NCI-H1436 (cell line): ENCODE measurements around the gene HPGDS.
"Not testable (repeated sequence)": the region's sequence is repeated elsewhere in the genome, so short reads cannot be mapped to it uniquely, and the experiment has no call there.

ENCODE experiments used
- DNase-seq: peaks from one replicate; lab custom pipeline; 2025; lab: John Stamatoyannopoulos, UW

The HPGDS gene

GRCh38 chr4:94356444-94356843 is 13.8 kb upstream of the HPGDS start:
- DNase-seq = no peak

GRCh38 chr4:94354474-94354896 is 11.8 kb upstream of the HPGDS start:
- no peak for DNase-seq

- no peak for DNase-seq
Measured at GRCh38 chr4:94352996-94353395, 10.4 kb upstream of the HPGDS start.

- no peak for DNase-seq
Measured at GRCh38 chr4:94352163-94352562, 9.5 kb upstream of the HPGDS start.

- no peak for DNase-seq
Measured at GRCh38 chr4:94351319-94351718, 8.7 kb upstream of the HPGDS start.

- DNase-seq = no peak
Measured at GRCh38 chr4:94350095-94350494, 7.5 kb upstream of the HPGDS start.

- no peak for DNase-seq
Measured at GRCh38 chr4:94349193-94349592, 6.6 kb upstream of the HPGDS start.

- no peak for DNase-seq
Measured at GRCh38 chr4:94348666-94349065, 6.0 kb upstream of the HPGDS start.

- no peak for DNase-seq
Measured at GRCh38 chr4:94346541-94346940, 3.9 kb upstream of the HPGDS start.

- no peak for DNase-seq
Measured at GRCh38 chr4:94345969-94346368, 3.3 kb upstream of the HPGDS start.

- no peak for DNase-seq
Measured at GRCh38 chr4:94345266-94345665, 2.6 kb upstream of the HPGDS start.

- no peak for DNase-seq
Measured at GRCh38 chr4:94344457-94344856, 1.8 kb upstream of the HPGDS start.

GRCh38 chr4:94341481-94342370 is 910 bp downstream of the HPGDS start:
- no peak for DNase-seq

GRCh38 chr4:94339779-94340178 is 2.9 kb downstream of the HPGDS start:
- no peak for DNase-seq

GRCh38 chr4:94338681-94339351 is 3.8 kb downstream of the HPGDS start:
- DNase-seq = no peak

GRCh38 chr4:94336791-94337190 is 5.8 kb downstream of the HPGDS start:
- DNase-seq = not testable (repeated sequence)

- no peak for DNase-seq
Measured at GRCh38 chr4:94336303-94336702, 6.3 kb downstream of the HPGDS start.

GRCh38 chr4:94334962-94335361 is 7.7 kb downstream of the HPGDS start:
- DNase-seq = no peak

GRCh38 chr4:94334476-94334875 is 8.2 kb downstream of the HPGDS start:
- DNase-seq = no peak

GRCh38 chr4:94333866-94334265 is 8.8 kb downstream of the HPGDS start:
- no peak for DNase-seq

- no peak for DNase-seq
Measured at GRCh38 chr4:94332983-94333590, 9.5 kb downstream of the HPGDS start.

- no peak for DNase-seq
Measured at GRCh38 chr4:94329933-94330332, 12.7 kb downstream of the HPGDS start.

GRCh38 chr4:94325835-94326234 is 16.8 kb downstream of the HPGDS start:
- no peak for DNase-seq
